HepG2 (cell line): ENCODE data around the gene SPN. TPM values are rescaled to one million over a fixed set of nuclear protein-coding genes. Genes with fewer than 3 reads are reported as not detected.

Experiments
- FOXJ3 ChIP-seq: sonication (generic); formaldehyde crosslinking; IDR thresholded peaks from 2 replicates; pipeline ENCODE4 v1.4.0; 2020; ENCODE audit warnings: missing genetic modification reagents, mild to moderate bottlenecking, borderline replicate concordance
- IRX3 ChIP-seq: sonication (generic); formaldehyde crosslinking; IDR thresholded peaks from 2 replicates; pipeline ENCODE4 v1.8.1; 2023; ENCODE audit warnings: mild to moderate bottlenecking, low read depth, missing genetic modification reagents, borderline replicate concordance
- KDM2A ChIP-seq: sonication (generic); formaldehyde crosslinking; IDR thresholded peaks from 2 replicates; pipeline ENCODE4 v1.4.0; 2020; ENCODE audit warnings: low read depth, missing genetic modification reagents, borderline replicate concordance
- NAIF1 ChIP-seq: sonication (generic); formaldehyde crosslinking; IDR thresholded peaks from 2 replicates; pipeline ENCODE4 v1.5.0; 2020; ENCODE audit warnings: mild to moderate bottlenecking, missing genetic modification reagents, borderline replicate concordance
- NCOA5 ChIP-seq: sonication (generic); formaldehyde crosslinking; IDR thresholded peaks from 2 replicates; pipeline ENCODE4 v1.4.0; 2020; ENCODE audit warnings: missing genetic modification reagents
- PAF1 ChIP-seq: IDR thresholded peaks from 2 replicates; pipeline ENCODE4 v1.6.1; 2016; ENCODE audit warnings: missing genetic modification reagents, missing compliant biosample characterization
- POLR2AphosphoS5 ChIP-seq: IDR thresholded peaks from 2 replicates; pipeline ENCODE4 v1.6.1; 2012; ENCODE audit warnings: low read depth, low read length
- POLR2G ChIP-seq: fragments of 200-400 bp; formaldehyde crosslinking; IDR thresholded peaks from 2 replicates; pipeline ENCODE4 v1.6.1; 2018; ENCODE audit warnings: mild to moderate bottlenecking, low read depth, low read length, moderate library complexity
- RBM22 ChIP-seq: fragments of 200-400 bp; formaldehyde crosslinking; optimal IDR thresholded peaks from 2 replicates; pipeline ENCODE3; 2017; ENCODE audit warnings: mild to moderate bottlenecking, low read length, moderate library complexity
- SMC3 ChIP-seq: IDR thresholded peaks from 2 replicates; pipeline ENCODE4 v1.6.1; 2011; ENCODE audit warnings: low read length, improper control_type of control experiment
- YEATS4 ChIP-seq: sonication (generic); formaldehyde crosslinking; IDR thresholded peaks from 2 replicates; pipeline ENCODE4 v1.4.0; 2020; ENCODE audit warnings: missing genetic modification reagents, borderline replicate concordance
- ZNF33A ChIP-seq: sonication (generic); formaldehyde crosslinking; IDR thresholded peaks from 2 replicates; pipeline ENCODE4 v1.5.1; 2020; ENCODE audit warnings: missing genetic modification reagents, mild to moderate bottlenecking, moderate library complexity, borderline replicate concordance
- ZNF407 ChIP-seq: sonication (generic); formaldehyde crosslinking; IDR thresholded peaks from one replicate; pipeline ENCODE4 v1.5.1; 2020; ENCODE audit warnings: mild to moderate bottlenecking, missing genetic modification reagents; ENCODE audit errors: not compliant biosample characterization
- ZNF431 ChIP-seq: sonication (generic); formaldehyde crosslinking; IDR thresholded peaks from 2 replicates; pipeline ENCODE4 v1.9.0; 2022; ENCODE audit warnings: missing genetic modification reagents, low read depth, mild to moderate bottlenecking, borderline replicate concordance
- polyA plus RNA-seq, 8 experiments: library from polyadenylated mRNA; depleted of rRNA in 3 of 8; stranded (reverse) in 7 of 8; unstranded in 1 of 8; fragments of >200 nt; fragmentation: Illumina TruSeq in 4 of 8; extraction: Trizol in 4 of 8; gene quantifications; 2 replicates each; pipeline versions ENCODE4 v1.2.1 to v1.2.3, GENCODE V29; 2011 to 2016; ENCODE audit warnings: low read depth in 4 of 8, missing spikeins in 1 of 8, mixed read lengths in 1 of 8; ENCODE audit not compliant: insufficient read depth in 1 of 8
- total RNA-seq, 5 experiments: library from RNA; depleted of rRNA; stranded (reverse); fragments of >200 nt; fragmentation: Illumina TruSeq; extraction: Trizol; gene quantifications; 2 replicates each; pipeline ENCODE4 v1.2.3, GENCODE V29; 2016; ENCODE audit warnings: low read depth in 1 of 5
- TF ChIP-seq, protein P1 (sequence below): sonication (generic); formaldehyde crosslinking; IDR thresholded peaks from 2 replicates; pipeline ENCODE4 v1.5.1; 2020; ENCODE audit warnings: missing genetic modification reagents, mild to moderate bottlenecking, borderline replicate concordance

SPN gene
- total and polyA plus RNA-seq, 2 of the 13 experiments (the other 11 are each of a cell fraction or from before 2014, with no cell fraction given) = 0.22 to 1.6 TPM

GRCh38 chr16:29698484-29699323 lies 35.7 kb downstream of the SPN start (continued):
- TF ChIP-seq POLR2AphosphoS5 (peak; percentile 52), NCOA5 (0 out of 2 replicates have a peak, but pooled peaks have one; percentile 1), KDM2A (CRISPR knock-in tag) (0 out of 2 replicates have a peak, but pooled peaks have one; percentile 8), YEATS4 (no peak), FOXJ3 (no peak), IRX3 (CRISPR knock-in tag) (0 out of 2 replicates have a peak, but pooled peaks have one; percentile 43), POLR2G (peak; percentile 61), RBM22 (peak; percentile 92), ZNF33A (CRISPR knock-in tag) (no peak), PAF1 (CRISPR knock-in tag) (peak; percentile 35; the same call in 1 of the 2 replicates), NAIF1 (CRISPR knock-in tag) (no peak), SMC3 (no peak), ZNF431 (CRISPR knock-in tag) (no peak), ZNF407 (peak; percentile 50)
- TF ChIP-seq, protein P1, sequence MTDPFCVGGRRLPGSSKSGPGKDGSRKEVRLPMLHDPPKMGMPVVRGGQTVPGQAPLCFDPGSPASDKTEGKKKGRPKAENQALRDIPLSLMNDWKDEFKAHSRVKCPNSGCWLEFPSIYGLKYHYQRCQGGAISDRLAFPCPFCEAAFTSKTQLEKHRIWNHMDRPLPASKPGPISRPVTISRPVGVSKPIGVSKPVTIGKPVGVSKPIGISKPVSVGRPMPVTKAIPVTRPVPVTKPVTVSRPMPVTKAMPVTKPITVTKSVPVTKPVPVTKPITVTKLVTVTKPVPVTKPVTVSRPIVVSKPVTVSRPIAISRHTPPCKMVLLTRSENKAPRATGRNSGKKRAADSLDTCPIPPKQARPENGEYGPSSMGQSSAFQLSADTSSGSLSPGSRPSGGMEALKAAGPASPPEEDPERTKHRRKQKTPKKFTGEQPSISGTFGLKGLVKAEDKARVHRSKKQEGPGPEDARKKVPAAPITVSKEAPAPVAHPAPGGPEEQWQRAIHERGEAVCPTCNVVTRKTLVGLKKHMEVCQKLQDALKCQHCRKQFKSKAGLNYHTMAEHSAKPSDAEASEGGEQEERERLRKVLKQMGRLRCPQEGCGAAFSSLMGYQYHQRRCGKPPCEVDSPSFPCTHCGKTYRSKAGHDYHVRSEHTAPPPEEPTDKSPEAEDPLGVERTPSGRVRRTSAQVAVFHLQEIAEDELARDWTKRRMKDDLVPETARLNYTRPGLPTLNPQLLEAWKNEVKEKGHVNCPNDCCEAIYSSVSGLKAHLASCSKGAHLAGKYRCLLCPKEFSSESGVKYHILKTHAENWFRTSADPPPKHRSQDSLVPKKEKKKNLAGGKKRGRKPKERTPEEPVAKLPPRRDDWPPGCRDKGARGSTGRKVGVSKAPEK (CRISPR knock-in tag) = no peak
